HEK293T (cell line): Measurements from ENCODE around the gene ZNF48.

Source experiments
- CTCF ChIA-PET: fragments of 350-600 bp; formaldehyde crosslinking; extraction: SDS; loops from one replicate; lab custom pipeline; 2021; ENCODE audit warnings: antibody characterized with exemption, inconsistent platforms; lab: Yijun Ruan, JAX
- POLR2A ChIA-PET: fragments of 350-600 bp; formaldehyde crosslinking; extraction: SDS; loops from one replicate; lab custom pipeline; 2020; ENCODE audit warnings: antibody characterized with exemption, inconsistent platforms; lab: Yijun Ruan, JAX
- DNase-seq: peaks from one replicate; pipeline ENCODE4 v3.0.0; 2012; ENCODE audit warnings: mixed read lengths; ENCODE audit errors: extremely low spot score
- ARNT ChIP-seq: fragments of 450-650 bp; IDR thresholded peaks from 2 replicates; pipeline ENCODE4 v1.6.1; 2017; ENCODE audit warnings: mild to moderate bottlenecking
- BHLHE40 ChIP-seq: fragments of 450-650 bp; IDR thresholded peaks from 2 replicates; pipeline ENCODE4 v1.6.1; 2016; ENCODE audit warnings: mild to moderate bottlenecking, moderate library complexity, borderline replicate concordance
- CTBP1 ChIP-seq: fragments of 450-650 bp; IDR thresholded peaks from 2 replicates; pipeline ENCODE4 v1.6.1; 2016; ENCODE audit warnings: borderline replicate concordance
- ELF4 ChIP-seq: fragments of 450-650 bp; IDR thresholded peaks from 2 replicates; pipeline ENCODE4 v1.6.1; 2017; ENCODE audit warnings: antibody characterized with exemption
- FOXA1 ChIP-seq: fragments of 450-650 bp; IDR thresholded peaks from 2 replicates; pipeline ENCODE4 v1.6.1; 2016; ENCODE audit warnings: mild to moderate bottlenecking
- FOXK2 ChIP-seq: fragments of 450-650 bp; IDR thresholded peaks from 2 replicates; pipeline ENCODE4 v1.6.1; 2016; ENCODE audit warnings: mild to moderate bottlenecking
- FOXM1 ChIP-seq: fragments of 450-650 bp; IDR thresholded peaks from 2 replicates; pipeline ENCODE4 v1.6.1; 2017; ENCODE audit warnings: mild to moderate bottlenecking, borderline replicate concordance
- HDGF ChIP-seq: fragments of 450-650 bp; IDR thresholded peaks from 2 replicates; pipeline ENCODE4 v1.6.1; 2017; ENCODE audit warnings: antibody characterized with exemption, borderline replicate concordance
- L3MBTL2 ChIP-seq: fragments of 450-650 bp; conservative IDR thresholded peaks from 2 replicates; pipeline ENCODE4 v1.6.1; 2016; ENCODE audit warnings: mild to moderate bottlenecking
- LEF1 ChIP-seq: fragments of 450-650 bp; IDR thresholded peaks from 2 replicates; pipeline ENCODE4 v1.6.1; 2017; ENCODE audit warnings: mild to moderate bottlenecking, borderline replicate concordance
- NFRKB ChIP-seq: fragments of 450-650 bp; IDR thresholded peaks from 2 replicates; pipeline ENCODE4 v1.6.1; 2016; ENCODE audit warnings: mild to moderate bottlenecking, moderate library complexity
- SP1 ChIP-seq: fragments of 450-650 bp; IDR thresholded peaks from 2 replicates; pipeline ENCODE4 v1.6.1; 2017
- SUZ12 ChIP-seq: fragments of 450-650 bp; IDR thresholded peaks from 2 replicates; pipeline ENCODE4 v1.6.1; 2016; ENCODE audit warnings: mild to moderate bottlenecking
- TARDBP ChIP-seq: fragments of 450-650 bp; IDR thresholded peaks from 2 replicates; pipeline ENCODE4 v1.6.1; 2016
- ZNF384 ChIP-seq: fragments of 450-650 bp; IDR thresholded peaks from 2 replicates; pipeline ENCODE4 v1.6.1; 2016
- TF ChIP-seq, protein P1 (sequence below): fragments of 450-650 bp; IDR thresholded peaks from 2 replicates; pipeline ENCODE4 v1.6.1; 2016

Gene ZNF48

DNA sequence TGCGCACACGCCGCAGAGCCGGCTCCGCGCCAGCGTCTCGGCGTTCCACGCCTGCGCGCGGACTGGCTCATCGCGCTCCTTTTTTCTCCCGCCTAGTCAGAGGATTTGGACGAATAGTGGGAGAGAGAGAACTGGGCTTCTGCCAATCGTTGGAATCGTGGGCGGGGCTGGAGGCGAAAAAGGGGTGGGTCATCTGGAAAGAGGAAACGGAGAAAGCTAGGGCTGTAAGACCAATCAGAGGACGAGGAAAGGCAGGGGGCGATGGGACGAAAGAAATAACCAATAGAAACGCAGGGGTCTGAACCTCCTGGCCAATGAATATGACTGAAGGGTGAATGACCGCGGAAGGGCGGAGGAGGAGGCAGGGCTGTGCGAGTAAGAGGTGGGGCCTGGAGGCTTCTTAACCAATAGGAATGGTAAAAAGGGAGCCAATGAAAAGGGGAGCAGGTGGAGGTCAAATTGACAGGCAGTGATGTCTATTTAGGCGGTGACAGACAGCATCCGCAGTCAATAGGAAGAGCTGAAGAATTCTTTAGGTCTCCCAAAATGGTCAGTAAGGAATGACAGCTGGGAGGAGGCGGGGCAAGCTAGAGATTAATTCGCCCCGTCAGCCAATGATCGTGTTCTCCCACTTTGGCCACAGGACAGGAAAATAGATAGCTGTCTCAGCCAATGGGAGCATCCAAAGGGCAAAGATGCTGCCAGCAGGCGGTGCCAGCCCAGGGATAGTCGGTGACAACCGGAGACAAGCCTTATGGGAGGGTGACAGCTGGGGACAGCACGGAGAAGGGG is 24.6 kb upstream of the ZNF48 start, which contains the start of gene TBC1D10B:
Gene TBC1D10B, minus strand, starts transcription at position 39 of the 792 bp plus-strand sequence. CDS start 311 bp downstream, outside the sequence.
- DNase-seq = peak; percentile 98
- TF ChIP-seq, protein P1, sequence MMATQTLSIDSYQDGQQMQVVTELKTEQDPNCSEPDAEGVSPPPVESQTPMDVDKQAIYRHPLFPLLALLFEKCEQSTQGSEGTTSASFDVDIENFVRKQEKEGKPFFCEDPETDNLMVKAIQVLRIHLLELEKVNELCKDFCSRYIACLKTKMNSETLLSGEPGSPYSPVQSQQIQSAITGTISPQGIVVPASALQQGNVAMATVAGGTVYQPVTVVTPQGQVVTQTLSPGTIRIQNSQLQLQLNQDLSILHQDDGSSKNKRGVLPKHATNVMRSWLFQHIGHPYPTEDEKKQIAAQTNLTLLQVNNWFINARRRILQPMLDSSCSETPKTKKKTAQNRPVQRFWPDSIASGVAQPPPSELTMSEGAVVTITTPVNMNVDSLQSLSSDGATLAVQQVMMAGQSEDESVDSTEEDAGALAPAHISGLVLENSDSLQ = peak; percentile 100
- TF ChIP-seq SP1 (peak; percentile 95), BHLHE40 (no peak)
- CTCF ChIA-PET = interaction anchor here (0.6 to 1.8 kb wide), 12 partner anchors 17 to 279 kb away, joined by 3 to 10 read pairs (median 4); partner anchors contain the start of genes CD2BP2, DCTPP1, TBX6 and ZNF48
- POLR2A ChIA-PET = interaction anchor here (0.6 to 6.0 kb wide), 26 partner anchors 11 to 563 kb away, joined by 3 to 95 read pairs (median 5); partner anchors contain the start of genes ALDOA, CD2BP2, CORO1A and DCTPP1

DNA sequence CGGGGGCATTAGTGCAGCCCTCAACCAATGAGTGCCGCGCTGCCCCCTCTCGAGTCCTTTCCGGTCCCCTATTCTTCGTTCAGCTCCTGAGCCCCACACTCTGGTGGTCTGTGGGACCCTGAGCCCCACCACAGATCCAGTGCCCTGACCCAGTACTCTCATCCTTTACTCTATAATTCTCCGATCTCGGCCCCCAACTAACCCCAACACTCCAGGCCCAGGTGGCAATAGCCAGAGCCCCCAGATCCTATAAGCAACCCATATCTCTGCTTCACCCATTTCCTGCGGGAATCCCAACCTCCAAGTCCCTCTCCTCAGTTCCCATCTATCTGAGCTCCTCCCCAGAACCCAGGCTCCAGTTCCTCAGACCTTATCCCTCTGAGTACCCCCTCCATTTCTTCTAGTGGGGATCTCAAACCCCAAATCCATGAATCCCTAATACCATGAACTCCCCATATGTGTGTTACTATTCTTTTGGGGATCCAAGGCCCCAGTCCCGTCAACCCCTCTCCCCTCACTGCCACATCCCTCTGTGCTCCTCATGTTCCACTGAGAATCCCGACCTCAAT is 23.9 kb upstream of the ZNF48 start:
- no peak for DNase-seq
- ChIA-PET CTCF (interaction anchor here (0.9 to 1.8 kb wide), 10 partner anchors 17 to 279 kb away, joined by 3 to 10 read pairs (median 5); partner anchors contain the start of genes CD2BP2, DCTPP1, TBX6 and ZNF48), POLR2A (interaction anchor here (0.6 to 6.0 kb wide), 27 partner anchors 11 to 306 kb away, joined by 3 to 95 read pairs (median 5); partner anchors contain the start of genes ALDOA, CD2BP2, CORO1A and DCTPP1)
- no peak for TF ChIP-seq CTBP1
- no peak for TF ChIP-seq FOXA1
- no peak for TF ChIP-seq ELF4
- TF ChIP-seq, protein P1 = no peak
- TF ChIP-seq SUZ12 = no peak
- TF ChIP-seq FOXM1 = no peak
- no peak for TF ChIP-seq LEF1
- TF ChIP-seq HDGF = no peak
- no peak for TF ChIP-seq ZNF384
- no peak for TF ChIP-seq FOXK2
- TF ChIP-seq TARDBP = no peak
- no peak for TF ChIP-seq ARNT
- no peak for TF ChIP-seq NFRKB
- no peak for TF ChIP-seq BHLHE40
- TF ChIP-seq L3MBTL2 = no peak
- TF ChIP-seq SP1 = no peak

DNA sequence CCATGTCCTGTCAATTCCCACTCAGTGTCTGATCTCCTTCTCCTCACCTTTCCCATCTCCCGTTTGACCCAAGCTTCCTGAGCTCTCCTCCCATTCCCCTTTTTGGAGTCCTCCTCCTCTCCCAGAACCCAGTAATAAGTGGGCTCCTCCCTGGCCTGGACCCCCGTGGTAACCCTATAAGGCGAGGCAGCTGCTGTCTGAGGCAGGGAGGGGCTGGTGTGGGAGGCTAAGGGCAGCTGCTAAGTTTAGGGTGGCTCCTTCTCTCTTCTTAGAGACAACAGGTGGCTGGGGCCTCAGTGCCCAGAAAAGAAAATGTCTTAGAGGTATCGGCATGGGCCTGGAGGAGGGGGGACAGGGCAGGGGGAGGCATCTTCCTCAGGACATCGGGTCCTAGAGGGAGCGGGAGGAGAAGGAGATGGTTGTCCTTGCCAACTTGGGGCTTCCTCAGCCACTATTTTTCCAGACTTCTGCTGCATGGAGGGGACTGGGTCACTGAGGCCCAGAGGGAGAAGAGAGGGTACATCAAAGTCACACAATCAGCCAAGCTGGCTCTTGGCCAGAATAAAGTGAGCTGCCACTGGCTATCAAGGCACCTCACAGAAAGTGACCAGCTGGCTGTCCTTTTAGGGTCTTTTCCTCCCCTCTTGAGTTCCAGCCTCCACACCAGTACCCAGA is 23.0 kb upstream of the ZNF48 start:
- no peak for DNase-seq
- CTCF ChIA-PET = interaction anchor here (1.8 kb wide), 1 partner anchor 18 kb away, joined by 10 read pairs; the partner anchor contains the start of gene CD2BP2
- POLR2A ChIA-PET = interaction anchor here (0.9 to 6.0 kb wide), 13 partner anchors 10 to 280 kb away, joined by 3 to 95 read pairs (median 12); partner anchors contain the start of genes CD2BP2, PRR14, SEPTIN1 and TBX6
- TF ChIP-seq ZNF384 (no peak), ELF4 (no peak), SP1 (no peak), TARDBP (no peak), CTBP1 (no peak), HDGF (no peak), L3MBTL2 (no peak)
- TF ChIP-seq, protein P1 = no peak

DNA sequence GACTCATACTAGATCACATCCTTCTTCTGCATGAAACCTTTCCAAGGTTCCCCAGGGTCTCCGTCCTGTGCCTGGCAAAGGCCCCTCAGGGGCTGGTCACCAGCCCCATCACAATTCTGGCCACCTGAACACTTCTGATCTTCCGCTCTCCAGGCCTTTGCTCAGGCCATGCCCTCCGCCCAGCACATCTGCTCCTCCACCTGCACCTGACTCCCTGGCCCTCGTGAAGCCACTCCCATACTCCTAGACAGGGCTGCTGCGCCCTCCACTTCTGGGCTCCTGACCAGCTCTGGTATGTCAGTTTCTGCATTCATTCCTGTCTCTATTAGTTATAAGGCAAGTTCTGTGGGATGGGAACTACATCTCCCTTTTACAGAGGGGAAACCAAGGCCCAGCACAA is 22.5 kb upstream of the ZNF48 start:
- DNase-seq = no peak
- TF ChIP-seq ELF4 (no peak), L3MBTL2 (no peak), CTBP1 (no peak), BHLHE40 (no peak), TARDBP (no peak), SP1 (no peak), SUZ12 (no peak), LEF1 (no peak), NFRKB (no peak), FOXA1 (no peak)
- TF ChIP-seq, protein P1 = no peak
- POLR2A ChIA-PET = interaction anchor here (2.9 kb wide), 1 partner anchor 22 kb away, joined by 37 read pairs; the partner anchor contains the start of gene ZNF48
- CTCF ChIA-PET = no interaction called here

DNA sequence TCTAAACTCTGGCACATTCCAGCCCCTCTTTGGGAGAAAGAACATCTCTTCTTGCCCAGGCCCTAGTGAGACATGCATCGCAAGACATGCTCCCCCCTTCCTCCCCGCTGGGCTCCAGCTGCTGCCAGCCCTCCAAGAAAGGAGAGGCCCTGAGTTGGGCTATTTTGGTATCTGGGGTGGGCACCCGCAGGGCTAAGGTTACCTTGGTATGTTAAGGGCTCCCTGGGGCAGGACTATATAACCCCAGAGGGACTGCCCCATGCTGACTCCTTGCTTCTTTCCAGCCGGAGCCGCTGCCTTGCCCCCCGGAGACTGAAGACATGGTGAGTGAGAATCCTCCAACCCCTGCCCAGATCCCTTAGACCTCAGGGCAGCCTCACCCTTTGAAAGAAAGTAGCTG is 20.7 kb upstream of the ZNF48 start, which contains the start of gene MYL11:
Gene MYL11, plus strand, starts transcription at position 265 of the 400 bp plus-strand sequence. Its CDS starts 56 bp downstream, at position 321.
- TF ChIP-seq ZNF384 = no peak
- no peak for TF ChIP-seq ARNT
- TF ChIP-seq TARDBP = no peak
- no peak for TF ChIP-seq LEF1
- no peak for TF ChIP-seq NFRKB
- no peak for TF ChIP-seq SP1
- no peak for TF ChIP-seq SUZ12
- no peak for TF ChIP-seq FOXK2
- TF ChIP-seq FOXA1 = no peak
- no peak for TF ChIP-seq CTBP1
- TF ChIP-seq, protein P1 = no peak
- no peak for TF ChIP-seq ELF4
- no peak for TF ChIP-seq BHLHE40
- TF ChIP-seq HDGF = no peak
- TF ChIP-seq FOXM1 = no peak
- TF ChIP-seq L3MBTL2 = no peak
- DNase-seq = no peak
- POLR2A ChIA-PET = no interaction called here
- CTCF ChIA-PET = interaction anchor here (0.7 kb wide), 1 partner anchor 318 kb away, joined by 3 read pairs; no protein-coding TSS in a partner anchor
